Measurements from ENCODE around the gene PPP1R13B.

Gene PPP1R13B

DNA sequence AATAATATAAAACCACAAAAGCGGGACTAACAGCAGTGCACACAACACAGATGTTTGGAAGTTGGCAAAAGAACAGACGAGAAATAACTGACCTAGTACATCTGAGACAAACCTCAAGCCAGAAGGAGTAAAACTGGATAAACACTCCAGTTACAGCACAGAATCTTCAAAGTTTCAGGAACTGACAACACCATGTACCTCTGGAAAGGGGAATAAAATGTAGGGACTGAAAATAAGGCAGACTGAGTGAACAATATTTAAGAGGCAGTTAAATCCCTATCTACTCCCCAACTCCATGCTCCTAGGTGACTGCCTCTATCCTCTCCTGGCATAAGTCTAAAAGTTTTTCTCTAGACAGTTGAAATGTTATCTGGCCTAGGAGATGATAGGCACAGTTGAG, 73.9 kb downstream of the PPP1R13B start:
- no peak overlapping the region for H3K27ac ChIP-seq (ENCODE audit: low read depth, low read length)
- no peak overlapping the region for H3K4me3 ChIP-seq (ENCODE audit: low read length)
- no peaks in the 10 kb centered on the region for H3K36me3 ChIP-seq (ENCODE audit: control insufficient read depth, insufficient read depth, low read length)
- H3K9ac ChIP-seq (ENCODE audit: low read length): no peak overlapping the region
- no peaks in the 10 kb centered on the region for H3K27me3 ChIP-seq (ENCODE audit: control insufficient read depth, insufficient read depth, low read length)
- H3K4me1 ChIP-seq (ENCODE audit: control insufficient read depth, insufficient read depth, low read length): no peaks in the 10 kb centered on the region

DNA sequence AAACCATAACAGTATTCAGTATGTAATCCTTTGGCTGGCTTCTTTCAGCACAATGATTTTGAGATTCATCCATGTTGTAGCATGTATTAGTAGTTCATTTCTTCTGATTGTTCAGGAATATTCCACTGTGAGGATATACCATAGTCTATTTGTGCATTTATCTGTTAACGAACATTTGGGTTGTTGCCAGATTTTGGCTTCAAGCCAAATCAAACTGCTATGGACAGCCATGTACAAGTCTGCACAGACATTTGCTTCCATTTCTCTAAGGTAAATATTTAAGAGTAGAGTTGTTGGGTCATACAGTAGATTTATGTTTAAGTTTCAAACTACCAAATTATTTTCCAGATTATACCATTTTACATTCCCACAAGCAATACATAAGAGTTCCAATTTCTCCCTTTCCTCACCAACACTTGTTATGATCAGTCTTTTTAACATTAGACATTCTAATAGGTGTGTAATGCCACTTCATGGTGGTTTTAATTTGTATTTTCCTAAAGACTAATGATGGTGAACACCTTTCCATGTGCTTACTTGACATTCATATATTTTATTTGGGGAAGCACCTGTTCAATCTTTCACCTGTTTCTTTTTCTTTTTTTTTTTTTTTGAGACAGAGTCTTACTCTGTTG, 75.2 kb downstream of the PPP1R13B start:
- Histone ChIP-seq H3K9ac (ENCODE audit: low read length) (no peak overlapping the region), H3K4me1 (ENCODE audit: control insufficient read depth, insufficient read depth, low read length) (no peaks in the 10 kb centered on the region), H3K27ac (ENCODE audit: low read depth, low read length) (no peak overlapping the region), H3K36me3 (ENCODE audit: control insufficient read depth, insufficient read depth, low read length) (no peaks in the 10 kb centered on the region), H3K4me3 (ENCODE audit: low read length) (no peak overlapping the region), H3K27me3 (ENCODE audit: control insufficient read depth, insufficient read depth, low read length) (no peaks in the 10 kb centered on the region)

DNA sequence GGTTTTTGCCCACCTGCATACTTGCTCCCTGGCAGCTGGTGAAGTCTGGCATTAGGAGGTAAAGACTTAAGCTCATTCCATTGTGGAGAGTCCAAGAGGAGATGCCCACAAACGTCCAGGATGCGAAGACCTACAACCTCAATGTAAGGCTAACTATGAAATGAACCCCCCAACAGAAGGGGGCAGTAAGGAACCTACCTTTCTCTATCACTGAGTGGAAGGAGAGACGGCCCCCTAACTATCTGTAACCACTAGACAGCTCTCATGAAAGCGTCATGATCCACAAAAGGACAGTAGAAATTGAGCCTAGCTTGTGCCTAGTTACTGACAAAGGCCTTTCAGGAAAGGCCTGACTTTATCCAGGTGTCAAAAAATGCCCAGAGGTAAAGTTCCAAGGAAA, 76.5 kb downstream of the PPP1R13B start:
- Histone ChIP-seq H3K9ac (ENCODE audit: low read length) (no peak overlapping the region), H3K27ac (ENCODE audit: low read depth, low read length) (no peak overlapping the region), H3K4me1 (ENCODE audit: control insufficient read depth, insufficient read depth, low read length) (no peaks in the 10 kb centered on the region), H3K36me3 (ENCODE audit: control insufficient read depth, insufficient read depth, low read length) (no peaks in the 10 kb centered on the region), H3K27me3 (ENCODE audit: control insufficient read depth, insufficient read depth, low read length) (no peaks in the 10 kb centered on the region), H3K4me3 (ENCODE audit: low read length) (no peak overlapping the region)

DNA sequence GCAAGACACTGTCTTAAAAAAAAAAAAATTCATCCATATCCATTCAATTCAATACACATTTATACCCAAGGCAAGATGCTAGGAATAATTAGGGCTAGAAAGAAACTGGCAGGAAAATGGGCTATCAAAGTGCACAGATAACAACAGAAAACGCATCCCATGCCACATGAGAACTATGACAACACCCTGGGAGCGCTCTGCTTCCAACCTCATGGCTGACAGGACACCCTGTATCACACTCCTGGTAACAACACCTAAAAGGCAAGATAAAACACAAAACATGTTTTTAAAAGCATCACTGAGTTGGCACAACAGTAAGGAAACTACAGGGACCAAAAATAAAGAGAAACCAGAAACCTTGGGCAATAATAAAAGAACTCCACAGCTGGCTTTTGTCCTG, 76.9 kb downstream of the PPP1R13B start:
- Histone ChIP-seq H3K27me3 (ENCODE audit: control insufficient read depth, insufficient read depth, low read length) (no peaks in the 10 kb centered on the region), H3K27ac (ENCODE audit: low read depth, low read length) (no peak overlapping the region)

DNA sequence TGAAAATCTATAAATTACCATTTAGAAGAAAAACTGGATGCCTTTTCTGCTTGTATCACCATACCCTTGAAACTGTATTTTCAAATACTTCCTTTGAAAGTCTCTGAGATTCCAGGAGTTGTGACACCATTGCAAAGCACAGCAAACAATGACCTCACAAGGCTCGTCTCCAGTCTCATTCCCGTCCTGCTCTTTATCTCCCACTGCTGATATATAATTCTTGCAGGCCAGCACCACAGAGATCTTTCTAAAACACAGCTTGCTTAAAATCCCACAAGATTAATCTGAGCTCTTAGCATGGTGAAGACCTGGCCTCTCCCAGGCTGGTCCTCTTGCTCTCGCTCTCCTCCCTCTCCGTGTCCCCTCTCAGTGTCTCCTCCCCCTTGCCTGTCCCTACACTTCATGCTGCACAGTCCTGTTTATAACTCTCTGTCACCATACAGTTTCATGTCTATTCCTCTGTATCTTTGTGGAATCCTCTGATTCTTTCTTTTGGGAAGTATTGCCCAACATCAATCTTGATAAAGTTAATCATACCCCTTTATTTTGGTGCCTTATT, 80.0 kb downstream of the PPP1R13B start:
- H3K4me3 ChIP-seq (ENCODE audit: low read length): no peak overlapping the region
- no peak overlapping the region for H3K27ac ChIP-seq (ENCODE audit: low read depth, low read length)
- H3K9ac ChIP-seq (ENCODE audit: low read length): no peak overlapping the region
- no peaks in the 10 kb centered on the region for H3K27me3 ChIP-seq (ENCODE audit: control insufficient read depth, insufficient read depth, low read length)
- no peaks in the 10 kb centered on the region for H3K36me3 ChIP-seq (ENCODE audit: control insufficient read depth, insufficient read depth, low read length)
- H3K4me1 ChIP-seq (ENCODE audit: control insufficient read depth, insufficient read depth, low read length): no peaks in the 10 kb centered on the region

More for the DNA sequence above, 76.9 kb downstream of the PPP1R13B start:
- no peak overlapping the region for H3K9ac ChIP-seq (ENCODE audit: low read length)
- no peaks in the 10 kb centered on the region for H3K4me1 ChIP-seq (ENCODE audit: control insufficient read depth, insufficient read depth, low read length)
- no peak overlapping the region for H3K4me3 ChIP-seq (ENCODE audit: low read length)
- no peaks in the 10 kb centered on the region for H3K36me3 ChIP-seq (ENCODE audit: control insufficient read depth, insufficient read depth, low read length)

DNA sequence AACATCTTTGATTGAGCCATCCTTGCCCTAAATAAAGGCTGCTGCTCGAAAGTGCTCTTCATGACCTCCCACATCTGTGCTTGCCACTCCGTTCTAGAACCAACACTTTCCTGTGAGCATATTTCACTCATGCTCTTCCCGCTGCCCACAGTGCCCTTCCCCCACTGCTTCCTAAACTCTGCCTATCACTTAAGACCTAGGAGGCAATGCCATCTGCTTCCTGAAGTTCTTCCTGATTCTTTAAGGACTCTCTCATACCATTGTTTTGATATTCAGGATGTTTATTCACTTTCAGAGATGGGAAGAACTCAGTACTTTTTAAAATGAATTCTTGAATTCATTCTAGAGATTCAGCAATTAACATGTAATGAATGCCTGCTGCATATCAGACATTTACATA, 81.8 kb downstream of the PPP1R13B start:
- Histone ChIP-seq H3K27me3 (ENCODE audit: control insufficient read depth, insufficient read depth, low read length) (no peaks in the 10 kb centered on the region), H3K4me1 (ENCODE audit: control insufficient read depth, insufficient read depth, low read length) (no peaks in the 10 kb centered on the region), H3K9ac (ENCODE audit: low read length) (no peak overlapping the region), H3K36me3 (ENCODE audit: control insufficient read depth, insufficient read depth, low read length) (no peaks in the 10 kb centered on the region), H3K4me3 (ENCODE audit: low read length) (no peak overlapping the region), H3K27ac (ENCODE audit: low read depth, low read length) (no peak overlapping the region)

DNA sequence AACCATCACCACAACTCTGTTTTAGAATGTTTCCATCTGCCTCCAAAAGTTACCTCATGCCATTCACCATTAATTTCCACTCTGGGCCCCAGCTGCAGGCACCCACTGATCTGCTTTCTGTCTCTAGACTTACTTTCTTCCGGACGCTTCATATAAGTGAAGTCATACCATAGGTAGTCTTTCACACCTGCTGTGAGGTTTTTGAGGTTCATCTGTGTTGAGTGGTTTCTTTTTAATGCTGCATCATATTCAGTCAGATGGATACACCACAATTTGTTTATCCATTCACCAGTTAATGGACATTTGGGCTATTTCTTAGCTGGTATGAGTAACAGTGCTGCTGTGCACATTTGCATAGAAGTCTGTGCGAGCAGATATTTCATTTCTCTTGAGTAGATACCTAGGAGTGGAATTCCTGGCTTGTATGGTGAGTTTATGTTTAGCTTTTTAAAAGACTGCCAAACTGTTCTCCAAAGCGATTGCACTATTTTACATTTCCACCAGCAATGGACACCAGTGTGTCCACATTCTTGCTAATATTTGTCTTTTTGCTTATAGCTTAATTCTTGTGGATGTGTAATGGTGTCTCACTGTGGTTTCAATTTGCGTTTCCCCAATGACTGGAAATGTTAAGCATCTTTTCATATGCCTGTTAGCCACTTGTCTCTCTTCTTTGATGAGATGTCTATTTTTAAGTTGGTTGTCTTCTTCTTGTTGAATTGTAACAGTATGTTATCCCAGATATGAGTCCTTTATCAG, 83.5 kb downstream of the PPP1R13B start:
- H3K36me3 ChIP-seq (ENCODE audit: control insufficient read depth, insufficient read depth, low read length): no peaks in the 10 kb centered on the region
- no peak overlapping the region for H3K4me3 ChIP-seq (ENCODE audit: low read length)
- no peaks in the 10 kb centered on the region for H3K27me3 ChIP-seq (ENCODE audit: control insufficient read depth, insufficient read depth, low read length)
- no peak overlapping the region for H3K9ac ChIP-seq (ENCODE audit: low read length)
- H3K27ac ChIP-seq (ENCODE audit: low read depth, low read length): no peak overlapping the region
- H3K4me1 ChIP-seq (ENCODE audit: control insufficient read depth, insufficient read depth, low read length): no peaks in the 10 kb centered on the region

DNA sequence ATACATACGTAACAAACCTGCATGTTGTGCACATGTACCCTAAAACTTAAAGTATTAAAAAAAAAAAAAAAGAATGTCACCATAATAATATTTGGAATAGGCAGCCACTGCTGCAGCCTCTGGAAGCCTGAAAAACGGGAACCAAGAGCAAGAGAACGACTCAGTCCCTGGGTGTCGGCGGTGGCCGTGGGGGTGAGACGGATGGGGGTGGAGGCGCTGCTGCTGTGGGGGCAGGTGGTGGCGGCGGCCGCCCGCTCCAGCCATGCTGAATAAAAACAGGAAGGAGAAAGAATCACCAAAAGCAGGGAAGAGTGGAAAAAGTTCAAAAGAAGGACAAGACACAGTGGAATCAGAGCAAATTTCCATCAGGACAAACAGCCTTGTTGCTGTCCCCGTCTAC, 84.8 kb downstream of the PPP1R13B start:
- no peaks in the 10 kb centered on the region for H3K36me3 ChIP-seq (ENCODE audit: control insufficient read depth, insufficient read depth, low read length)
- no peak overlapping the region for H3K9ac ChIP-seq (ENCODE audit: low read length)
- no peaks in the 10 kb centered on the region for H3K27me3 ChIP-seq (ENCODE audit: control insufficient read depth, insufficient read depth, low read length)
- H3K27ac ChIP-seq (ENCODE audit: low read depth, low read length): no peak overlapping the region
- H3K4me1 ChIP-seq (ENCODE audit: control insufficient read depth, insufficient read depth, low read length): no peaks in the 10 kb centered on the region
- H3K4me3 ChIP-seq (ENCODE audit: low read length): no peak overlapping the region

DNA sequence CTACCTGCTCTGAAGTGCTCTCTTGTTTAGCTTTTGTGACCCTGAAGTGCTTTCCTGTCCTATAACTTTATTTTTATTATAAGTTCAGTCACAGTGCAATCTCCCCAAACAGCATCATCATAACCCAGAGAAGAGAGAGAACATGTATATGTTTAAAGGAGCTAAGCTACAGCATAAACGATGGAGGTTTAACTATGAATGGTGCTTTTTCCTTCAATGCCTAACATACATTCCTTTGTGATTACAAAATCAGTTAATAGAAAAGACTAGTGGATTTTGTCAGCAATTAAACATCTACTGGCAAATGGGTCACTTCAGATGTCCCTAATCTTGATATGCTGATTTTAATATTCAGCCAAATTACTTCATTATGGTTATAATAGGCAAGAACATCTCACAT, 85.3 kb downstream of the PPP1R13B start:
- H3K27me3 ChIP-seq (ENCODE audit: control insufficient read depth, insufficient read depth, low read length): no peaks in the 10 kb centered on the region
- no peak overlapping the region for H3K4me3 ChIP-seq (ENCODE audit: low read length)
- no peak overlapping the region for H3K9ac ChIP-seq (ENCODE audit: low read length)
- H3K36me3 ChIP-seq (ENCODE audit: control insufficient read depth, insufficient read depth, low read length): no peaks in the 10 kb centered on the region
- no peak overlapping the region for H3K27ac ChIP-seq (ENCODE audit: low read depth, low read length)
- H3K4me1 ChIP-seq (ENCODE audit: control insufficient read depth, insufficient read depth, low read length): no peaks in the 10 kb centered on the region

DNA sequence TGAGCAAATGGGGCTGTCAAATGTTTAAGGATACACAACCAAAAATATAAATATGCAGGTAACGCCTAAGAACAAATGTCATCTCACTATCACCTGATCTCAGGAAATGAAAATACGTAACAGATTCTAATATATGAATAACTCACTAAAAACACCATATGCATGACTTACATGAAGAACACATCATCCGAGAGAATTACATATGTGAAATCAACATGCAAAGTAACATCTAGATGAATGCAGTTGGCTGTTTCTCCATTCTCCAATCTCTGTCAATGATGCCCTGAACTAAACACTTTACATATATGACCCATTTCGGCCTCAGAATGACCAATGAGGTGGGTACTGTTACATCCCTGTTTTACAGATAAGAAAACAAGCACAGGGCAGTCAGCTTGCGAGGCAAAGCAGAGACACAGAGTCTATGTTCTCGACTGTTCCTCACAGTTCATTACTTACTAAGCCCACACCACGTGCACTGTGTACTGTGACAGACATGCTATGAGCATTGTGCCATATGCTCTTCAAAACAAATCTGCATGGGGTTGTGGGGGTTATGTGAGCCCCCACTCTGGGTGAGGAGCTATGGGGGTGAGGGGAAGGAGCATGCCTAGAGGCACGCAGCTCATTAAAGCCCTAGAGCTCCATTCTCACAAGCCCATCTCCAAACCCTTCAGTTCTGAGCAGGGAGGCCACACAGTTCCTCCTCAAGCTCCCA, 89.2 kb downstream of the PPP1R13B start:
- Histone ChIP-seq H3K36me3 (ENCODE audit: control insufficient read depth, insufficient read depth, low read length) (no peaks in the 10 kb centered on the region), H3K27me3 (ENCODE audit: control insufficient read depth, insufficient read depth, low read length) (no peaks in the 10 kb centered on the region), H3K27ac (ENCODE audit: low read depth, low read length) (no peak overlapping the region), H3K4me3 (ENCODE audit: low read length) (no peak overlapping the region), H3K9ac (ENCODE audit: low read length) (no peak overlapping the region), H3K4me1 (ENCODE audit: control insufficient read depth, insufficient read depth, low read length) (no peaks in the 10 kb centered on the region)

DNA sequence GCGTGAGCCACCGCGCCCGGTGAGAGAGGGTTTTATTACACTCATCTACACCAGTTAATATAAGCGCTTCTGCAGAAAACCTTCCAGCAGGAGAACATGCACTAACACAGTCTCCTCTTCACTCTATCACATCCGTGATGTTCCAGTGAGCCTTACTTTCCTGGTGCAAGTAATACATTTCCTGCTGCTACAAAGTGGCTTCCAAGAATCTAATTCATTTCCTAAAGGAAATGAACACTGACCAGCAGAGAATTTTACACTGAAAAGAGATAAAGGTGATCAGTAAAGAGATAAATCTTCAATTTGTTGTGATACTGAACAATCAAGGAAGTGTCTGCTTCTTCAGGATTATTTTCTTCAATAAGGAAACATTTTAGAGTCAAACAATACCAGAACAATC, 92.3 kb downstream of the PPP1R13B start:
- Histone ChIP-seq H3K4me3 (ENCODE audit: low read length) (no peak overlapping the region), H3K27me3 (ENCODE audit: control insufficient read depth, insufficient read depth, low read length) (no peaks in the 10 kb centered on the region), H3K36me3 (ENCODE audit: control insufficient read depth, insufficient read depth, low read length) (no peaks in the 10 kb centered on the region), H3K9ac (ENCODE audit: low read length) (no peak overlapping the region), H3K27ac (ENCODE audit: low read depth, low read length) (no peak overlapping the region), H3K4me1 (ENCODE audit: control insufficient read depth, insufficient read depth, low read length) (no peaks in the 10 kb centered on the region)

DNA sequence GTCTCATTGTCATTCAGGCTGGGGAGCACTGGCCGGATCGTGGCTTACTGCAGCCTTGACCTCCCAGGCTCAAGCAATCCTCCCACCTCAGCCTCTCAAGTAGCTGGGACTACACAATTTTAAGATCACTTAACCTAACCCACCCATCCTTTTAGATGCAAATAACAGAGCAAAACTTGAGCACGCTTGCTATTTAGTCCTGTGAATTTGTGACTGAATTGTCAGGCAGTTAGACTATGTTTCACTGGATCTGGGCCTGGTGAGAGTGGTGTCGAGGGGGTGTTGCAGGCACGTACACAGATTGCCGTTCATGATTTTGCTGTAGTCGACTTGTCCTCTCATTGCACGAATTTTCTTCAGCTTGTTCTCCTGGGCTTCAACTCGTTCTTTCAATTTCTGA, 93.6 kb downstream of the PPP1R13B start:
- no peaks in the 10 kb centered on the region for H3K36me3 ChIP-seq (ENCODE audit: control insufficient read depth, insufficient read depth, low read length)
- H3K4me1 ChIP-seq (ENCODE audit: control insufficient read depth, insufficient read depth, low read length): no peaks in the 10 kb centered on the region
- H3K9ac ChIP-seq (ENCODE audit: low read length): no peak overlapping the region
- H3K27ac ChIP-seq (ENCODE audit: low read depth, low read length): no peak overlapping the region
- H3K4me3 ChIP-seq (ENCODE audit: low read length): no peak overlapping the region
- no peaks in the 10 kb centered on the region for H3K27me3 ChIP-seq (ENCODE audit: control insufficient read depth, insufficient read depth, low read length)
